Neural cell (in vitro differentiated cells): Measurements from ENCODE around the gene RCAN1. TPM values are rescaled to one million over a fixed set of nuclear protein-coding genes. Genes with fewer than 3 reads are reported as not detected.

Source experiments
- H2AFZ ChIP-seq: fragments of 200-600, 300-800 bp; sonication (generic), shearing (Covaris generic); 2 replicates; pipeline ENCODE4 v1.6.0; 2014; ENCODE audit warnings: low read depth, mild to moderate bottlenecking, antibody characterized with exemption, low read length, moderate library complexity
- H3F3A ChIP-seq: fragments of 200-600 bp; shearing (Covaris generic); 2 replicates; pipeline ENCODE4 v1.6.1; 2016; ENCODE audit warnings: mild to moderate bottlenecking, moderate library complexity, mixed read lengths, antibody characterized with exemption, low read length; ENCODE audit not compliant: insufficient read depth, poor library complexity, severe bottlenecking
- H3K27ac ChIP-seq: fragments of 200-600, 300-800 bp; sonication (generic), shearing (Covaris generic); 2 replicates; pipeline ENCODE4 v1.5.1; 2014; ENCODE audit warnings: mild to moderate bottlenecking, low read length, moderate library complexity
- H3K27me3 ChIP-seq: fragments of 300-800, 200-600 bp; sonication (generic), shearing (Covaris generic); 2 replicates; pipeline ENCODE4 v1.6.0; 2014; ENCODE audit warnings: mild to moderate bottlenecking, low read depth, low read length, moderate library complexity; ENCODE audit not compliant: insufficient read depth
- H3K36me3 ChIP-seq: fragments of 300-800, 200-600 bp; sonication (generic), shearing (Covaris generic); 2 replicates; pipeline ENCODE4 v1.5.1; 2014; ENCODE audit warnings: mild to moderate bottlenecking, antibody characterized with exemption, low read length, moderate library complexity; ENCODE audit not compliant: insufficient read depth
- H3K4me2 ChIP-seq: fragments of 300-800, 200-600 bp; sonication (generic), shearing (Covaris generic); 2 replicates; pipeline ENCODE4 v1.6.0; 2014; ENCODE audit warnings: mild to moderate bottlenecking, low read length
- H3K4me3 ChIP-seq: fragments of 300-800, 200-600 bp; sonication (generic), shearing (Covaris generic); 2 replicates; pipeline ENCODE4 v1.5.1; 2014; ENCODE audit warnings: mild to moderate bottlenecking, low read length, moderate library complexity
- H3K79me2 ChIP-seq: fragments of 200-600 bp; shearing (Covaris generic); replicated peaks from 2 replicates; pipeline ENCODE4 v1.6.0; 2014; ENCODE audit warnings: mild to moderate bottlenecking, low read length, moderate library complexity; ENCODE audit not compliant: insufficient read depth
- H3K9ac ChIP-seq: fragments of 300-800, 200-600 bp; sonication (generic), shearing (Covaris generic); 2 replicates; pipeline ENCODE4 v1.6.1; 2016; ENCODE audit warnings: mild to moderate bottlenecking, low read length, mixed read lengths
- H3K9me2 ChIP-seq: fragments of 200-600 bp; shearing (Covaris generic); 2 replicates; pipeline ENCODE4 v1.6.1; 2016; ENCODE audit warnings: mild to moderate bottlenecking, low read length, mixed read lengths; ENCODE audit not compliant: insufficient read depth
- H3K9me3 ChIP-seq: fragments of 200-600, 300-800 bp; sonication (generic), shearing (Covaris generic); 2 replicates; pipeline ENCODE4 v1.6.1; 2016; ENCODE audit warnings: mild to moderate bottlenecking, mixed run types, low read length, moderate library complexity, mixed read lengths
- H4K20me1 ChIP-seq: fragments of 200-600 bp; shearing (Covaris generic); 2 replicates; pipeline ENCODE4 v1.6.1; 2016; ENCODE audit warnings: mild to moderate bottlenecking, mixed run types; ENCODE audit not compliant: insufficient read depth
- EP300 ChIP-seq: fragments of 450-650 bp; conservative IDR thresholded peaks from 2 replicates; pipeline ENCODE4 v1.6.1; 2014; ENCODE audit warnings: antibody characterized with exemption, mild to moderate bottlenecking, moderate library complexity; ENCODE audit not compliant: poor library complexity, severe bottlenecking
- EZH2 ChIP-seq: fragments of 200-600, 300-800 bp; shearing (Covaris generic), sonication (generic); IDR thresholded peaks from 2 replicates; pipeline ENCODE4 v1.6.1; 2014; ENCODE audit warnings: antibody characterized with exemption, low read length, borderline replicate concordance, mild to moderate bottlenecking; ENCODE audit not compliant: insufficient read depth, poor library complexity, severe bottlenecking
- MXI1 ChIP-seq: fragments of 450-650 bp; conservative IDR thresholded peaks from 2 replicates; pipeline ENCODE4 v1.6.1; 2014; ENCODE audit warnings: antibody characterized with exemption, mild to moderate bottlenecking; ENCODE audit not compliant: poor library complexity, severe bottlenecking
- POLR2AphosphoS5 ChIP-seq: IDR thresholded peaks from 2 replicates; pipeline ENCODE4 v1.6.1; 2012
- RAD21 ChIP-seq: fragments of 450-650 bp; conservative IDR thresholded peaks from 2 replicates; pipeline ENCODE4 v1.6.1; 2014; ENCODE audit warnings: antibody characterized with exemption, mild to moderate bottlenecking, moderate library complexity
- SMC3 ChIP-seq: fragments of 450-650 bp; conservative IDR thresholded peaks from 2 replicates; pipeline ENCODE4 v1.6.1; 2014; ENCODE audit warnings: antibody characterized with exemption, mild to moderate bottlenecking, moderate library complexity; ENCODE audit not compliant: poor library complexity
- TAF1 ChIP-seq: IDR thresholded peaks from 2 replicates; pipeline ENCODE4 v1.6.1; 2012; ENCODE audit warnings: low read depth
- polyA plus RNA-seq: library from polyadenylated mRNA; depleted of rRNA; stranded (reverse); fragments of >200 nt; gene quantifications from 2 replicates; pipeline ENCODE4 v1.2.3, GENCODE V29; 2014
- TF ChIP-seq, protein P1 (sequence below): fragments of 450-650 bp; IDR thresholded peaks from 2 replicates; pipeline ENCODE4 v1.5.1; 2014; ENCODE audit warnings: antibody characterized with exemption, mild to moderate bottlenecking, moderate library complexity; ENCODE audit not compliant: poor library complexity, severe bottlenecking
- TF ChIP-seq, protein P2 (sequence below): IDR thresholded peaks from 2 replicates; pipeline ENCODE4 v1.6.1; 2012; ENCODE audit warnings: borderline replicate concordance

Gene RCAN1
- polyA plus RNA-seq, 1 donor from 2014 or later = 46.0 TPM

DNA sequence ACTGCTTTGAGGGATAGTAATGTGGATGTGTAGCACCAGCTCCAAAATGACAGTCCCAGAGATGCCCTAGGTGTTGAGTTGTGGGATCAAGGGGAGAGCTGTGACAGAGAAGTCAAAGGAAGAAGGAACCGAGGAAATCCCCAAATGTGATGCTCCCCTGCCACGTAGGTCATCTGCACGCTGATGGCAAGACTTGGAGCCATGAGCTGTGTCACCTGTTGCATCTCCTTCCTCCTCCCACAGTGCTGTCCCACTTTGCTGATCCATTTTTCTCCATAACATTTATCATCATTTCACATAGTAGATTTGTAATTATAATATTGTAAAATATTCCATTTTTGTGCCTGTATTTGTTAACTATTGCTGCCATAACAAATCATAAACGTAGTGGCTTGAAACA lies 17.6 kb upstream of the RCAN1 start:
- H3K27me3 ChIP-seq = no peaks in the 10 kb centered on the region
- no peak overlapping the region for H3K27ac ChIP-seq
- no peaks in the 10 kb centered on the region for H3K9me3 ChIP-seq
- H3K9ac ChIP-seq = no peak overlapping the region
- TF ChIP-seq MXI1 (no peak), SMC3 (no peak), TAF1 (no peak), EZH2 (no peak), EP300 (no peak), RAD21 (no peak), POLR2AphosphoS5 (no peak)
- TF ChIP-seq, protein P1, sequence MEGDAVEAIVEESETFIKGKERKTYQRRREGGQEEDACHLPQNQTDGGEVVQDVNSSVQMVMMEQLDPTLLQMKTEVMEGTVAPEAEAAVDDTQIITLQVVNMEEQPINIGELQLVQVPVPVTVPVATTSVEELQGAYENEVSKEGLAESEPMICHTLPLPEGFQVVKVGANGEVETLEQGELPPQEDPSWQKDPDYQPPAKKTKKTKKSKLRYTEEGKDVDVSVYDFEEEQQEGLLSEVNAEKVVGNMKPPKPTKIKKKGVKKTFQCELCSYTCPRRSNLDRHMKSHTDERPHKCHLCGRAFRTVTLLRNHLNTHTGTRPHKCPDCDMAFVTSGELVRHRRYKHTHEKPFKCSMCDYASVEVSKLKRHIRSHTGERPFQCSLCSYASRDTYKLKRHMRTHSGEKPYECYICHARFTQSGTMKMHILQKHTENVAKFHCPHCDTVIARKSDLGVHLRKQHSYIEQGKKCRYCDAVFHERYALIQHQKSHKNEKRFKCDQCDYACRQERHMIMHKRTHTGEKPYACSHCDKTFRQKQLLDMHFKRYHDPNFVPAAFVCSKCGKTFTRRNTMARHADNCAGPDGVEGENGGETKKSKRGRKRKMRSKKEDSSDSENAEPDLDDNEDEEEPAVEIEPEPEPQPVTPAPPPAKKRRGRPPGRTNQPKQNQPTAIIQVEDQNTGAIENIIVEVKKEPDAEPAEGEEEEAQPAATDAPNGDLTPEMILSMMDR = no peak
- TF ChIP-seq, protein P2, sequence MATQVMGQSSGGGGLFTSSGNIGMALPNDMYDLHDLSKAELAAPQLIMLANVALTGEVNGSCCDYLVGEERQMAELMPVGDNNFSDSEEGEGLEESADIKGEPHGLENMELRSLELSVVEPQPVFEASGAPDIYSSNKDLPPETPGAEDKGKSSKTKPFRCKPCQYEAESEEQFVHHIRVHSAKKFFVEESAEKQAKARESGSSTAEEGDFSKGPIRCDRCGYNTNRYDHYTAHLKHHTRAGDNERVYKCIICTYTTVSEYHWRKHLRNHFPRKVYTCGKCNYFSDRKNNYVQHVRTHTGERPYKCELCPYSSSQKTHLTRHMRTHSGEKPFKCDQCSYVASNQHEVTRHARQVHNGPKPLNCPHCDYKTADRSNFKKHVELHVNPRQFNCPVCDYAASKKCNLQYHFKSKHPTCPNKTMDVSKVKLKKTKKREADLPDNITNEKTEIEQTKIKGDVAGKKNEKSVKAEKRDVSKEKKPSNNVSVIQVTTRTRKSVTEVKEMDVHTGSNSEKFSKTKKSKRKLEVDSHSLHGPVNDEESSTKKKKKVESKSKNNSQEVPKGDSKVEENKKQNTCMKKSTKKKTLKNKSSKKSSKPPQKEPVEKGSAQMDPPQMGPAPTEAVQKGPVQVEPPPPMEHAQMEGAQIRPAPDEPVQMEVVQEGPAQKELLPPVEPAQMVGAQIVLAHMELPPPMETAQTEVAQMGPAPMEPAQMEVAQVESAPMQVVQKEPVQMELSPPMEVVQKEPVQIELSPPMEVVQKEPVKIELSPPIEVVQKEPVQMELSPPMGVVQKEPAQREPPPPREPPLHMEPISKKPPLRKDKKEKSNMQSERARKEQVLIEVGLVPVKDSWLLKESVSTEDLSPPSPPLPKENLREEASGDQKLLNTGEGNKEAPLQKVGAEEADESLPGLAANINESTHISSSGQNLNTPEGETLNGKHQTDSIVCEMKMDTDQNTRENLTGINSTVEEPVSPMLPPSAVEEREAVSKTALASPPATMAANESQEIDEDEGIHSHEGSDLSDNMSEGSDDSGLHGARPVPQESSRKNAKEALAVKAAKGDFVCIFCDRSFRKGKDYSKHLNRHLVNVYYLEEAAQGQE = no peak
- no peak overlapping the region for H3K4me3 ChIP-seq
- no peaks in the 10 kb centered on the region for H3K9me2 ChIP-seq
- no peaks in the 10 kb centered on the region for H3F3A ChIP-seq
- H4K20me1 ChIP-seq = no peaks in the 10 kb centered on the region
- no peaks in the 10 kb centered on the region for H3K36me3 ChIP-seq
- H2AFZ ChIP-seq = no peak overlapping the region
- H3K79me2 ChIP-seq = no peaks in the 10 kb centered on the region
- no peak overlapping the region for H3K4me2 ChIP-seq

DNA sequence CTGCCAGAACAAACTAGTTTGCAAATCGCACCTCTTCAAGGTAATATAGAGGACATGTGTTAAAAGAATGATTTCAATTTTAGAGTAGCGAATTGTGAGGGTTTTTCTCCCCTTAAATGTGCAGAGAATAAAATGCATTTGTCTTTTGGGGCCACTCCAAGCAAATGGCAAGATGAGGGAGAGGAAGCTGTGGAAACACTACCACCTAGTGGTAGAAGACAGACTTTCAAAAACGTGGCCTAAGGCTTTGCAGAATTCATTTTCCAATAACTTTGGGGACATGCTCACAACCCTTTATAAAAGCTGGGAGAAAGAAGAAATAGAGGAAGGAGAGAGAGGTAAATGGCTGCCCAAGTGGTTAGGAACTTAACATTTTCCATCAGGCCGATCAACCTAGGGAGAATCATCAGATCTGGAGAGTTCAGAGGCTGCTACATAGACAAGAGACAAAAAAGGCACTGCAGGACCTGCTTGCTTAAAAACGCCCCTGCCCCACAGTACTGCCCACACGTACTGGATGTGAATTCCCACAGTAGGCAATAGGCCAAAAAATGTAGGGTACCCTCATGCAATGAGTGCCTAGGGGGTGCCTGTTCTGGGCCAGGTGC lies 15.7 kb upstream of the RCAN1 start:
- Histone ChIP-seq H4K20me1 (no peaks in the 10 kb centered on the region), H3K4me2 (no peak overlapping the region), H3K4me3 (no peak overlapping the region), H3K79me2 (no peaks in the 10 kb centered on the region), H3K27ac (no peak overlapping the region), H3F3A (no peaks in the 10 kb centered on the region), H3K9me3 (no peaks in the 10 kb centered on the region), H2AFZ (no peak overlapping the region), H3K27me3 (no peaks in the 10 kb centered on the region), H3K9me2 (no peaks in the 10 kb centered on the region), H3K36me3 (no peaks in the 10 kb centered on the region), H3K9ac (no peak overlapping the region)
- TF ChIP-seq, protein P2 = no peak
- TF ChIP-seq TAF1 (no peak), POLR2AphosphoS5 (no peak), EP300 (no peak), EZH2 (no peak), SMC3 (peak; percentile 96), MXI1 (no peak), RAD21 (peak; percentile 96)
- TF ChIP-seq, protein P1 = peak; percentile 93
